ENCODE measurements around the gene OR1F1.
"Not testable (repeated sequence)": the region's sequence is repeated elsewhere in the genome, so short reads cannot be mapped to it uniquely, and the experiment has no call there.

Gene OR1F1

DNA sequence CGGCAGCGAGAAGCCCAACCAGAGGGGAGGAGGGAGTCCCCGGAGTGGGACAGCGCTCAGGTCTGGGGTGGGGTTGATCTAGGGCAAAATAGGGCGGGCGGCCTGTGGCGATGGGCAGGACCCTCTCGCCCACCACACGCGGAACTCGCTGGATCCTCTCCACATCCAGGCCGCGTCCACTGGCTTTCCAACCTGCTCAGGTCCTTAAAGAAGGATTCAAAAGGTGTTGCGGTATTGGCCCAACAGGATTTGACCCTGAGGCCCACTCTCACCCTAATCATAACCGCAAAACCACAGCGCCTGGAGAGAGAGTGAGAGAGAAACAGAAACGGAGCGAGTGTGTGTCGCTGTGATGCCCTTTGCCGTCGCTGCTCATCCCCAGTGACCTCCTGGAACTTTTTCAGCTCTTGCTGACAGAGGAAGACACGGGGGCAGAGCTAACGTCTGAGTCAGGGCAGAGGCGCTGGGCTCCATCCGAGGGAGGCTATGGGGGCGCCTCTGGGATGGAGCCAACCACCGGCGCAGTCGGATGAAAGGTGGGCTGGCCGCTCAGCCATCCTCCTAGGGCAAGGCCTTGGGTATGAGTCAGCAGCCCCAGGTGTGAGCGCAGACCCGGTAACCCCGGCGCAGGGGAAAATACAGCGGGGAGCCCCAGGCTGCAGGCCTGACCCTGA, 16.7 kb upstream of the OR1F1 start:
- ATAC-seq (replicated peaks; ENCODE audit: extremely low read depth, poor library complexity, severe bottlenecking), result peak; percentile 81
- peaks cover 39% of the 10 kb centered on the region for H3K27me3 Mint-ChIP-seq
- peak overlapping the region; percentile 94 for H3K27ac Mint-ChIP-seq (ENCODE audit: low read depth)
- peaks cover 29% of the 10 kb centered on the region for H3K36me3 Mint-ChIP-seq (ENCODE audit: insufficient read depth)
- peak in 1 of 2 donors; percentile 44 for DNase-seq (ENCODE audit: low spot score in 2 of 2)
- H3K9me3 Mint-ChIP-seq, result no peaks in the 10 kb centered on the region
- H3K4me3 Mint-ChIP-seq, result peak overlapping the region; percentile 78
- peaks cover 24% of the 10 kb centered on the region for H3K4me1 Mint-ChIP-seq

DNA sequence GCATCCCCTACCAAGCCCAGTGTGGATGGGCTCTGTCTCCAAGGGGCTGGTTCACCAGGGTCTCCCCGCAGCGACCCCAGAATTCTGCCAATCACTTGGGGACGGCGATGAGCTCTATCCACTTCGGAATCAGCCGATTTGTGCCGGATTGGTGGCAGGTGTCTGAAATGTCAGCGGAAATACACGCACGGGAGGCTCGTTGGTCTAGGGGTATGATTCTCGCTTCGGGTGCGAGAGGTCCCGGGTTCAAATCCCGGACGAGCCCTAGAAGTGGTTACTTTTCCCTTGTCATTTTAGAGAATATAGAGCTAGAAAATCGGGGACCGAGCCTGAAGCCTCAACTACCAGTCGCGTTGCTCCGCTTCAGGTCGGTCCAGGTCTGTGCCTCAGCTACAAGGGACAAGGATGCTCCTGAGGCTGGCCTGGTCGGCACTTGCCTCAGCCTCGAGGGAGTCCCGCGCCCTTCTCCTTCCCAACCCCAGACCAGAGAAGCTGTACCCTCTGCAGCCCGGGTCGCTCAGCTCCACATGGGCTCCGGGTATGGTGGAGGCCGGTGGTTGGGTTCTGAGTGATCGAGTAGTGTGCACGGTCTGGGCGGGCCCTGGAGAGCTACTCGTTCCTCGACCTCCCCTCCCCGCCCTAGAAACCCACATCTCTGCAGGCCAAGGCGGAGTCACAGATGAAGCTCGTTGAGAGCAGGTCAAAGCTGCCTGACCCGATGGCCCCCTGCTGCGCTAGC, 16.0 kb upstream of the OR1F1 start:
- Mint-ChIP-seq H3K4me1 (peaks cover 24% of the 10 kb centered on the region), H3K27me3 (peaks cover 46% of the 10 kb centered on the region), H3K4me3 (peak overlapping the region; percentile 78), H3K9me3 (no peaks in the 10 kb centered on the region), H3K27ac (ENCODE audit: low read depth) (peak overlapping the region; percentile 94), H3K36me3 (ENCODE audit: insufficient read depth) (peaks cover 29% of the 10 kb centered on the region)
- peak; percentile 30 for ATAC-seq (replicated peaks; ENCODE audit: extremely low read depth, poor library complexity, severe bottlenecking)
- DNase-seq (ENCODE audit: low spot score in 2 of 2), result peak in 1 of 2 donors; percentile 37

DNA sequence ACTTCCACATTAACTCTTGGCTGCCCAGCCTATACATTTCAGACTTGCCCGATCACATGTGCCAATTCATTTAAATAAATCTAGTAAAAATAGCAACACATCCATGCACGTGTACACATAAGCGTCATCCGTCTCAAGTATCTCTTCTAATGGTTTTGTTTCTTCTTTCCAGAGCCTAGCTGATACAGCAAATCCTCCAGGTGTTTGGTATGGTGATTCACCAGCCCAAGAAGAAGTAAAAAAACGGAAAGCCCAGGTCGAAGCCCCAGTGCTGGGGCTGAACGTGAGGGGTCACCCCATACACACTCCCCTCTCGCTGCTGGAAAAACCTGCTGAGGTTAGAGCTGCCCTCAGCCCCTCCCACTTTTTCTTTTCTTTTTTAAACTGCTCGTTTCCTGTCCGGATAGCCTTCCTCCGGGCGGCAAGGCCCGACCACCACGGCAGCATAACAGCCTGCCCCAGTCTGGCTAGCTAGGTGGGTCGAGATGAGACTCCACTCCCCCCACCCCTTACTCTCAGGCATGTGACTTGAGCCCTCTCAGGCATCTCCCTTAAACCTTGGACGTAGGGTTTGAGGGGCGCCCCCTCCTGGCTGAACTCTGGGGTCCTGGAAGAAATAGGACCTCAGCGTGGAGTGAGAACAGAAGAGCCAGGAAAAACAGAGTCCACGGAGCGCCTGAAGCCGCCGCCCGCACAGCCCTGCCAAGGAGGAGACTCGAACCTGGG, 13.9 kb upstream of the OR1F1 start:
- peaks cover 67% of the 10 kb centered on the region for H3K27me3 Mint-ChIP-seq
- H3K36me3 Mint-ChIP-seq (ENCODE audit: insufficient read depth), result peaks cover 30% of the 10 kb centered on the region
- peaks cover 24% of the 10 kb centered on the region for H3K4me1 Mint-ChIP-seq
- H3K27ac Mint-ChIP-seq (ENCODE audit: low read depth), result peak overlapping the region; percentile 44
- ATAC-seq (replicated peaks; ENCODE audit: extremely low read depth, poor library complexity, severe bottlenecking) (no peak), DNase-seq (ENCODE audit: low spot score in 2 of 2) (no peak)
- H3K4me3 Mint-ChIP-seq, result peak overlapping the region; percentile 64
- H3K9me3 Mint-ChIP-seq, result no peaks in the 10 kb centered on the region

DNA sequence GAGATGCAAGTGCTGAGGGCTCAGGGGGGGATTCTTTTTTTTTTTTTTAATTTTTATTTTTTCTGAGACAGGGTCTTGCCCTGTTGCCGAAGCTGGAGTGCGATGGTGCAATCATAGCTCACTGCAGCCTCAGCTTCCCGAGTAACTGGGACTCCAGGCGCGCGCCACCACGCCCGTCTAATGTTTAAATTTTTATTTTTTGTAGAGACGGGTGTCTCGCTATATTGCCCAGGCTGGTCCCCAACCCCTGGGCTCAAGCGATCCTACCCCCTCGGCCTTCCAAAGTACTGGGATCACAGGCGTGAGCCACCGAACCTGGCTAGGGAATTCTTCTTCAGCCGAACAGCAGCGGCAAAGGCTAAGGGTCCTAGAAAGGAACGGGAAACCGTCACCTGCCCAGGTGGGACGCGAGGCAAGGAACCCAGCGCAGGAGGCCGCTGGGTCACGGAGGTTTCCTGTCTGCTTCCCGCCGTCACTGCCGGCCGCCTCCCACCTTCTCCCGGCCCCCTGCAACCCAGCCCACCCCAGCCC, 13.3 kb upstream of the OR1F1 start:
- ATAC-seq (replicated peaks; ENCODE audit: extremely low read depth, poor library complexity, severe bottlenecking), result no peak
- Mint-ChIP-seq H3K27me3 (peaks cover 73% of the 10 kb centered on the region), H3K36me3 (ENCODE audit: insufficient read depth) (peaks cover 32% of the 10 kb centered on the region), H3K4me3 (peak overlapping the region; percentile 64), H3K9me3 (no peaks in the 10 kb centered on the region), H3K27ac (ENCODE audit: low read depth) (peak overlapping the region; percentile 44), H3K4me1 (peaks cover 24% of the 10 kb centered on the region)
- no peak for DNase-seq (ENCODE audit: low spot score in 2 of 2)

DNA sequence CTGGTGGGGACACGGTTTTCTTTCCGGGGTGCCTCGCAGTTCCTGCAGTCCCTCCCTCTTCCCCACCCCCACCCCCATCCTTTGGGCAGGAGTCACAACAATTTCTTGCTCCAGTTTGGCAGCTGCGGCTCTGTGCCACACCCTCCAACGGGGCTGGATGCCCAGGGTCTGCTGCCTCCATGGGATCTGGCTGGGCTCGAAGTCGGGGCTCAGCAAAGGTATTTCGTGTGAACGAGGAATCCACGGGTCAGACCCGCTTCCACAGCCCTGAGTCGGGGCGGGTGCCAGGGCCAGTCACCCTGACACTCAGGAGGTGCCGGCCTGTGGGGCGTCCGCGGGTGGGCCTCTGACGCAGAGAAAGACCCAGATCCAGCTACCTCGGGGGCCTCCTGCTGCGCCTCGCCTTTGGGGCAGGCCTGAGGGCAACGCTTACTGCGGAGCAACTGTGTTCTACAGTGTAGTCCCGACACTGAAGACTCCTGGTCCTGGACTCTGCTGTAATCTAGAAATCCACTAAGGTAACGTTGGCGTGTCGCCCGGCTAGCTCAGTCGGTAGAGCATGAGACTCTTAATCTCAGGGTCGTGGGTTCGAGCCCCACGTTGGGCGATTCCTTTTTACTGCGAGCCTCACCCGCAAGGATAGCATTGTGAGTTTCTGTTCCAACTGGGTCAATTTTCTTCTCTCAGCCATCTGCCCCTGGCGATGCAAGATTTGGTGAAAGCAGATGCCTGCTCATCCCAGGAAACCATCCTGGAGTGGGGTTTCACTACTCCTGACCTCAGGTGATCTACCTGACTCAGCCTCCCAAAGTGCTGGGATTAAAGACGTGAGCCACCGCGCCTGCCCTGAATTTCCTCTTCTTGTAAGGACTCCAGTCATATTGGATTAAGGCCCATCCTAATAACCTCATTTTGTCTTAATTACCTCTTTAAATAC, 12.6 kb upstream of the OR1F1 start:
- ATAC-seq (replicated peaks; ENCODE audit: extremely low read depth, poor library complexity, severe bottlenecking), result no peak
- no peak overlapping the region for H3K27ac Mint-ChIP-seq (ENCODE audit: low read depth)

DNA sequence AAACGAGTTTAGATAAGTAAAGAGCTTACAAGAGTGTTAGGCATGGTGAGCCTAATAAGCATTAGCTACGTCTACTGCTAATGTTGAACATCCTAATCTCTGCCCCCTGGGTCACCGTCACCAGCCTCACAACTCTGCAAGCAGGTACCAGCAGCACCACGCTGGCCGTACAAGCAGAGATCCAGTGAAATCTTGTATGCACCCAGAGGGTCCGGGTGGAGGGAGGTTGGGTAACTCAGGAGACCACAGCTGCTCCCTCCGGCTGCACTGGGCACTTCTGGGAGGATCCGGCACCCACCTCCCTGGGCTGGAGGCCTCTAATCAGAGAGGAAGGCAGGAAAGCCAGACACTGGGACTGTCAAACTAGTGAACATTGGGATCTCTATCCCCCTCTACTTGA, 8.4 kb upstream of the OR1F1 start:
- DNase-seq (ENCODE audit: low spot score in 2 of 2) (no peak), ATAC-seq (replicated peaks; ENCODE audit: extremely low read depth, poor library complexity, severe bottlenecking) (no peak)
- Mint-ChIP-seq H3K27me3 (peaks cover 94% of the 10 kb centered on the region), H3K4me1 (peaks cover 22% of the 10 kb centered on the region), H3K36me3 (ENCODE audit: insufficient read depth) (peaks cover 31% of the 10 kb centered on the region), H3K4me3 (no peak overlapping the region), H3K9me3 (no peaks in the 10 kb centered on the region), H3K27ac (ENCODE audit: low read depth) (no peak overlapping the region)

More for the DNA sequence above, 12.6 kb upstream of the OR1F1 start:
- H3K36me3 Mint-ChIP-seq (ENCODE audit: insufficient read depth), result peaks cover 32% of the 10 kb centered on the region
- peaks cover 80% of the 10 kb centered on the region for H3K27me3 Mint-ChIP-seq
- no peaks in the 10 kb centered on the region for H3K9me3 Mint-ChIP-seq
- no peak for DNase-seq (ENCODE audit: low spot score in 2 of 2)
- peaks cover 24% of the 10 kb centered on the region for H3K4me1 Mint-ChIP-seq
- peak overlapping the region; percentile 16 for H3K4me3 Mint-ChIP-seq

DNA sequence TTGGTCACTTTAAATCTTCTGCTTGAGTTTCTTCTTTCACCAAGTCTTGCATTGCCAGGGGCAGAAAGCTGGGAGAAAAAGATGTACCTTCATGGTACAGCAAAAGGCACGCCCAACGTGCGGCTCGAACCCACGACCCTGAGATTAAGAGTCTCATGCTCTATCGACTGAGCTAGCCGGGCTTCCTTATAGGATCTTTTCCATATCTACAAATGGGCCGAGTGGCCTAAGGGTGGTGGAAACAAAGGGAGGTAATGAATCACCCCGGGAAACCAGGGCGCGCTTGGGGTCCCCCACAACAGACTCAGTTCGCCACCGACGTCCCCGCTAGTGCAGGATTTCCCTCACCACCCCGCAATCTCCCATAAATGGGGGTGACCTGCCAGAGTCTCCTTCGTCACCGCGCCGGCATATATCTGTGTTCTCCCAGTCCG, 7.5 kb upstream of the OR1F1 start:
- Mint-ChIP-seq H3K36me3 (ENCODE audit: insufficient read depth) (peaks cover 29% of the 10 kb centered on the region), H3K4me3 (no peak overlapping the region), H3K27ac (ENCODE audit: low read depth) (no peak overlapping the region), H3K27me3 (peaks cover 91% of the 10 kb centered on the region), H3K4me1 (peaks cover 22% of the 10 kb centered on the region), H3K9me3 (no peaks in the 10 kb centered on the region)
- no peak for ATAC-seq (replicated peaks; ENCODE audit: extremely low read depth, poor library complexity, severe bottlenecking)
- no peak for DNase-seq (ENCODE audit: low spot score in 2 of 2)

DNA sequence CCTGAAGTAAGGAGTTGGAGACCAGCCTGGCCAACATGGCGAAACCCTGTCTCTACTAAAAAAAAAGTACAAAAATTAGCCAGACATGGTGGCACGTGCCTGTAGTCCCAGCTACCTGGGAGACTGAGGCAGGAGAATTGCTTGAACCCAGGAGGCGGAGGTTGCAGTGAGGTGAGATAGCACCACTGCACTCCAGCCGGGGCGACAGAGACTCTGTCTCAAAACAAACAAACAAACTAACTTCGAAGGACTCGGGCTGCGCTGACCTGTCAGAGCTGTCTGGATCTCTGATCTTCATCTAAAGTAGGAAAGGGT, 5.8 kb upstream of the OR1F1 start:
- Mint-ChIP-seq H3K4me3 (peak overlapping the region; percentile 78), H3K27me3 (peaks cover 89% of the 10 kb centered on the region), H3K4me1 (peaks cover 23% of the 10 kb centered on the region), H3K27ac (ENCODE audit: low read depth) (peak overlapping the region; percentile 93), H3K36me3 (ENCODE audit: insufficient read depth) (peaks cover 27% of the 10 kb centered on the region)
- not testable (repeated sequence) for ATAC-seq (replicated peaks; ENCODE audit: extremely low read depth, poor library complexity, severe bottlenecking); H3K9me3 Mint-ChIP-seq; DNase-seq (ENCODE audit: low spot score in 2 of 2)

DNA sequence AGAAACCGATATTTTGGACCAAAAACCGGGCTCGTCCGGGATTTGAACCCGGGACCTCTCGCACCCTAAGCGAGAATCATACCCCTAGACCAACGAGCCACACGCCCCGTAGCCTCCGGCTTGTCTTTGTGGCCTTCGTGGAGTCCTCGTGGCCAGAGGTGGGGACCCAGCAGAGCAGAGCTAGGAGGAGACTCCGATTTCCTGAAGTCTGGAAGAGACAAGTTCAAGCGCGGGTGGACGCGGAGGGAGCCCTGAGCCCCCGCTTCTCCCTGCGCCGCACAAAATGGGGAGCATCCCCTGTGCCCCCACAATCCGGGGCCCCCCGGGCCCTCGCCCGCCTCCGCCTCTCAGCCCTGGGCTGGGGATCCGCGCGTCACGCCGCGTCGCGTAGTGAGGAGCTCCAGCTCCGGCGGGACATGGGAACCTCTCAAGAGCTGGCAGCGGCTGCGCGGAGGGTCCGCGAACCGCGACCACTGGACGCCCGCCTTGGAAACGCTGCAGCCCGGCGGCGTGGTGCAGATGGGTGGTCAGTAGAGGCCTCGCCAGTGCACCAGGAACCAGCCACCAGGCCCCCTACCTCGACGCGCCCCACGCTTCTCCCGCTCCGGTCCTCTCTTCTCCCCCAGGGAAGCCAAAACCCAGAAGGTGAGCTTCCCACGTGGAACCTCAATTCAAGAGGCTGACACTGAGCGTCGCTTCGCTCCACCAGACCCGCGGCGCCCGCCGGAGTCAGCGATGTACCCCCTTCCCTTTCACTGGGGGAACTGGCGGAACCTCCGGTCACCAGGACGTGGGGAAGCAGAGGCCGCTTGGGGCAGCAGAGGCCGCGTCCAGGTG, 5.2 kb upstream of the OR1F1 start:
- no peak for ATAC-seq (replicated peaks; ENCODE audit: extremely low read depth, poor library complexity, severe bottlenecking)
- Mint-ChIP-seq H3K4me1 (peaks cover 29% of the 10 kb centered on the region), H3K9me3 (peaks cover 3% of the 10 kb centered on the region), H3K27me3 (peaks cover 89% of the 10 kb centered on the region), H3K4me3 (peak overlapping the region; percentile 78), H3K27ac (ENCODE audit: low read depth) (peak overlapping the region; percentile 93), H3K36me3 (ENCODE audit: insufficient read depth) (peaks cover 32% of the 10 kb centered on the region)
- no peak for DNase-seq (ENCODE audit: low spot score in 2 of 2)

DNA sequence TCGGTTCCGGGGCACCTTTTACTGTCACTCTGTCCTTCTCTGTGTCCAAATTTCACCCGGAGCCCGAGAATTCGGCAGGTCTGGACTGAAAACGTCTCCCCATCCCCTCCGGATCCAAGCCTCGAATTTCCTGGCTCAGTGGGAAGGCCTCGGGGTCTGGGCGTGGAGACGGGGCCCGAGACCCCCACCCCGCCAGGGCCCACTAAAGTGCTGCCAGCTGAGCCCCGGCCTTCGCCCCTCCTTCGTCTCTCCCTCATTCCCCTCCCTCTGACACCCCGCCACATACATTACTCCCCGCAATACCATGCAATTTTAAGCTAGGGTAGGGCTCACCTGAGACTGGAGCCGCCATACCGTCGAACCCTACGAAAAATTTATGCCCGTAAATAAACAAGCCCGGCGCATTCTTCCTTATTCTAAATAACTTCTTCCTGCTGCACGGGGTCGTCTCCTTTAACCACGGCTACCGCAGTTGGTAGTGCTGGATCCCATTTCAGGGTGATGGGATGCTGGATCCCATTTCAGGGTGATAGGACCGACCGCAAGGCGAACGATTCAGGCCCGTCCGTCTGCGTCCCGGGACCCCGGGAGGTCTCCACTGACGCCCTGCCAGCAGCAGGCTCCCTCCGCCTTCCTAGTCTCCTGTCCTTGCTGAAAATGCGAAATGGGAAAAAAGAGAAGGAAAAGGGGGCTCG, 4.4 kb upstream of the OR1F1 start:
- H3K27me3 Mint-ChIP-seq, result peaks cover 88% of the 10 kb centered on the region
- DNase-seq (ENCODE audit: low spot score in 2 of 2), result no peak
- ATAC-seq (replicated peaks; ENCODE audit: extremely low read depth, poor library complexity, severe bottlenecking), result no peak
- H3K27ac Mint-ChIP-seq (ENCODE audit: low read depth), result peak overlapping the region; percentile 93
- peaks cover 37% of the 10 kb centered on the region for H3K36me3 Mint-ChIP-seq (ENCODE audit: insufficient read depth)
- H3K4me3 Mint-ChIP-seq, result peak overlapping the region; percentile 78
- peaks cover 5% of the 10 kb centered on the region for H3K9me3 Mint-ChIP-seq
- peaks cover 36% of the 10 kb centered on the region for H3K4me1 Mint-ChIP-seq

Measured in central memory CD8-positive, alpha-beta T cell (primary cell).